Endothelial cell of umbilical vein (primary cell): ENCODE data around the gene MAML2. TPM values are rescaled to one million over a fixed set of nuclear protein-coding genes. Genes with fewer than 3 reads are reported as not detected.

Experiments used
- BruUV-seq: library from RNA; stranded (reverse); fragments of 400-500 nt; replicated peaks from 2 replicates; lab custom pipeline; 2021; lab: Mats Ljungman, UMichigan
- CTCF ChIA-PET: fragments of 300-600, 350-600 bp; sonication (Branson Sonifier 250); formaldehyde crosslinking; loops from one replicate; lab custom pipeline; 2021; ENCODE audit warnings: antibody characterized with exemption, inconsistent platforms; lab: Charles Lee
- POLR2A ChIA-PET: fragments of 300-600, 350-600 bp; sonication (Branson Sonifier 250); formaldehyde crosslinking; loops from one replicate; lab custom pipeline; 2021; ENCODE audit warnings: antibody characterized with exemption, inconsistent platforms; lab: Charles Lee
- DNase-seq: peaks from one replicate; pipeline ENCODE4 v3.0.0-alpha.2; 2011; ENCODE audit warnings: low read depth, low spot score
- FAIRE-seq: peaks from 2 replicates; lab custom pipeline; 2011; peaks lifted over from hg19 to GRCh38; lab: Jason Lieb, UNC
- H2AFZ ChIP-seq: 2 replicates; pipeline ENCODE4 v1.6.0; 2012; ENCODE audit warnings: low read depth, low read length, control low read depth, inconsistent platforms
- H3K27ac ChIP-seq: 2 replicates; pipeline ENCODE4 v1.5.1; 2011; ENCODE audit warnings: low read depth, mild to moderate bottlenecking, control low read depth, low read length, moderate library complexity; ENCODE audit not compliant: insufficient read depth
- H3K27me3 ChIP-seq, 2 experiments: 2 replicates each; pipeline versions ENCODE4 v1.6.0 to v1.6.1; 2011; ENCODE audit warnings: low read length in 2 of 2, mixed read lengths in 1 of 2; ENCODE audit not compliant: control insufficient read depth in 2 of 2, insufficient read depth in 2 of 2
- H3K36me3 ChIP-seq, 2 experiments: 2 replicates in 1 of 2; 3 replicates in 1 of 2; pipeline ENCODE4 v1.5.1; 2011; ENCODE audit warnings: low read length in 2 of 2, mild to moderate bottlenecking in 1 of 2, moderate library complexity in 1 of 2; ENCODE audit not compliant: control insufficient read depth in 2 of 2, insufficient read depth in 2 of 2; ENCODE audit errors: extremely low read depth in 1 of 2
- H3K4me1 ChIP-seq: 3 replicates; pipeline ENCODE4 v1.5.1; 2011; ENCODE audit warnings: mild to moderate bottlenecking, low read length; ENCODE audit not compliant: control insufficient read depth, insufficient read depth; ENCODE audit errors: extremely low read depth
- H3K4me2 ChIP-seq: 2 replicates; pipeline ENCODE4 v1.6.1; 2011; ENCODE audit warnings: low read length, control low read depth, mixed read lengths; ENCODE audit not compliant: insufficient read depth
- H3K4me3 ChIP-seq, 3 experiments: fragments of 200-600 bp in 1 of 3; sonication (generic), shearing (Covaris generic) in 1 of 3; replicated peaks in 1 of 3; 2 replicates each; pipeline ENCODE4 v1.5.1; 2011 to 2016; ENCODE audit warnings: control low read depth in 3 of 3, low read length in 3 of 3, mild to moderate bottlenecking in 2 of 3, inconsistent platforms in 1 of 3, low read depth in 1 of 3, moderate library complexity in 1 of 3; ENCODE audit not compliant: insufficient read depth in 1 of 3
- H3K79me2 ChIP-seq: 2 replicates; pipeline ENCODE4 v1.6.0; 2012; ENCODE audit warnings: low read length, inconsistent platforms; ENCODE audit not compliant: control insufficient read depth, insufficient read depth
- H3K9ac ChIP-seq: replicated peaks from 2 replicates; pipeline ENCODE3; 2011; ENCODE audit warnings: low read length, control low read depth; ENCODE audit not compliant: insufficient read depth; ENCODE audit errors: extremely low read depth
- H3K9me1 ChIP-seq: replicated peaks from 3 replicates; pipeline ENCODE4 v1.6.0; 2011; ENCODE audit warnings: mild to moderate bottlenecking, low read length; ENCODE audit not compliant: control insufficient read depth, insufficient read depth; ENCODE audit errors: extremely low read depth
- H3K9me3 ChIP-seq: replicated peaks from 2 replicates; pipeline ENCODE4 v1.5.1; 2012; ENCODE audit warnings: low read length, inconsistent platforms; ENCODE audit not compliant: control insufficient read depth, insufficient read depth
- H4K20me1 ChIP-seq: replicated peaks from 2 replicates; pipeline ENCODE3; 2011; ENCODE audit warnings: mild to moderate bottlenecking, low read length; ENCODE audit not compliant: control insufficient read depth, insufficient read depth; ENCODE audit errors: extremely low read depth
- EZH2 ChIP-seq: IDR thresholded peaks from 2 replicates; pipeline ENCODE4 v1.6.1; 2012; ENCODE audit warnings: borderline replicate concordance, low read depth, mild to moderate bottlenecking, moderate library complexity, low read length, inconsistent platforms; ENCODE audit not compliant: severe bottlenecking
- FOS ChIP-seq: IDR thresholded peaks from 2 replicates; pipeline ENCODE4 v1.6.1; 2011; ENCODE audit warnings: mild to moderate bottlenecking, low read length, moderate library complexity, borderline replicate concordance; ENCODE audit not compliant: insufficient read depth
- GATA2 ChIP-seq: IDR thresholded peaks from 2 replicates; pipeline ENCODE4 v1.7.0; 2011; ENCODE audit warnings: low read depth, mild to moderate bottlenecking, moderate library complexity, mixed read lengths, low read length; ENCODE audit not compliant: insufficient read length, insufficient read depth
- MYC ChIP-seq: IDR thresholded peaks from one replicate; pipeline ENCODE4 v1.6.1; 2011; ENCODE audit warnings: mild to moderate bottlenecking, low read depth, low read length
- POLR2A ChIP-seq: IDR thresholded peaks from 2 replicates; pipeline ENCODE4 v1.6.1; 2012; ENCODE audit warnings: low read depth, mild to moderate bottlenecking, control low read depth, low read length
- POLR2AphosphoS5 ChIP-seq: IDR thresholded peaks from 2 replicates; pipeline ENCODE4 v1.6.1; 2012; ENCODE audit warnings: low read depth, mild to moderate bottlenecking, control low read depth, low read length, moderate library complexity; ENCODE audit not compliant: insufficient read depth
- dilution Hi-C: fragments of 300-500 bp; cut with MboI; formaldehyde crosslinking; loops from one replicate; pipeline ENCODE4 v1.15.0; 2019; ENCODE audit warnings: low sequenced_read_pairs; ENCODE audit not compliant: extremely low pct_ligation_motif_present
- intact Hi-C: fragments of 100-400 bp; cut with micrococcal nuclease; formaldehyde crosslinking; loops from one replicate; pipeline ENCODE4 v1.10.0; 2022
- polyA plus RNA-seq, 4 experiments: library from polyadenylated mRNA; depleted of rRNA in 3 of 4; stranded (reverse) in 3 of 4; unstranded in 1 of 4; fragments of >200 nt; gene quantifications; 2 replicates each; pipeline versions ENCODE4 v1.2.1 to v1.2.3, GENCODE V29; 2011 to 2012; ENCODE audit warnings: missing spikeins in 1 of 4
- total RNA-seq: library from RNA; stranded (reverse); gene quantifications from 2 replicates; pipeline ENCODE4 v1.2.3, GENCODE V29; 2021
- TF ChIP-seq, protein P1 (sequence below), 2 donors: IDR thresholded peaks; 1 replicate in 1 of 2; 2 replicates in 1 of 2; pipeline ENCODE4 v1.5.1; 2011; ENCODE audit warnings: low read length in 2 of 2, mild to moderate bottlenecking in 2 of 2, moderate library complexity in 2 of 2, control low read depth in 1 of 2, inconsistent platforms in 1 of 2, low read depth in 1 of 2; ENCODE audit not compliant: insufficient read depth in 1 of 2; ENCODE audit errors: extremely low read depth in 1 of 2
- TF ChIP-seq, protein P2 (sequence below): IDR thresholded peaks from 2 replicates; pipeline ENCODE4 v1.6.1; 2011; ENCODE audit not compliant: insufficient read depth, insufficient read length

The MAML2 gene
- total and polyA plus RNA-seq, 2 donors (not counting 3 experiments of a cell fraction or from before 2014, with no cell fraction given): 12.4 to 16.8 TPM

DNA sequence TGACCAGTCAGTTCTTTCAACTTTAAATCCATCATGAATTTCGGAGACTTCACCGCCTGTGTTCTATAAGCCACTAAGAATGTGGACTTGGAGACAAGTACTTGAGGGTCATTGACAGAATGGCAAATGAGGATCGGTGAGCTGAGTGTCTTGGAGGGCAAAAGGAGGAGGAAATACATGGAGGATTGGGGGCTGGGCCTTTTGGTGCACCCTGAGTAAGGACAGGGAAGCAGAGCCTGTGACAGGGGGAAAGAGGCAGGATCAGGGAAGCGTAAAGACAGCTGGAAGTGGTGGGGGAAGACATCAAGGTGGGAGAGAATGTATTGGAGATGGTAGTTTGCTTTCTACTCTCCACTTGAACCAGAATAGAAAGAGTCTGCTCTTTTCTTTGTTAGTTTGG, 348.7 kb downstream of the MAML2 start:
- Histone ChIP-seq H3K79me2 (no peaks in the 10 kb centered on the region), H3K27me3 (no peaks in the 10 kb centered on the region), H3K27ac (no peak overlapping the region), H4K20me1 (no peaks in the 10 kb centered on the region), H2AFZ (no peak overlapping the region), H3K36me3 (no peaks in the 10 kb centered on the region), H3K9ac (no peak overlapping the region), H3K4me1 (no peaks in the 10 kb centered on the region), H3K4me2 (no peak overlapping the region), H3K9me1 (no peaks in the 10 kb centered on the region), H3K9me3 (no peaks in the 10 kb centered on the region), H3K4me3 (no peak overlapping the region)
- POLR2A ChIA-PET: no interaction called here
- no TSS peak for BruUV-seq
- CTCF ChIA-PET: interaction anchor here (0.7 to 2.2 kb wide), 4 partner anchors 16 to 349 kb away, joined by 3 to 6 read pairs (median 3); partner anchors contain the start of gene MAML2
- FAIRE-seq (no peak), DNase-seq (no peak)
- TF ChIP-seq, protein P1, sequence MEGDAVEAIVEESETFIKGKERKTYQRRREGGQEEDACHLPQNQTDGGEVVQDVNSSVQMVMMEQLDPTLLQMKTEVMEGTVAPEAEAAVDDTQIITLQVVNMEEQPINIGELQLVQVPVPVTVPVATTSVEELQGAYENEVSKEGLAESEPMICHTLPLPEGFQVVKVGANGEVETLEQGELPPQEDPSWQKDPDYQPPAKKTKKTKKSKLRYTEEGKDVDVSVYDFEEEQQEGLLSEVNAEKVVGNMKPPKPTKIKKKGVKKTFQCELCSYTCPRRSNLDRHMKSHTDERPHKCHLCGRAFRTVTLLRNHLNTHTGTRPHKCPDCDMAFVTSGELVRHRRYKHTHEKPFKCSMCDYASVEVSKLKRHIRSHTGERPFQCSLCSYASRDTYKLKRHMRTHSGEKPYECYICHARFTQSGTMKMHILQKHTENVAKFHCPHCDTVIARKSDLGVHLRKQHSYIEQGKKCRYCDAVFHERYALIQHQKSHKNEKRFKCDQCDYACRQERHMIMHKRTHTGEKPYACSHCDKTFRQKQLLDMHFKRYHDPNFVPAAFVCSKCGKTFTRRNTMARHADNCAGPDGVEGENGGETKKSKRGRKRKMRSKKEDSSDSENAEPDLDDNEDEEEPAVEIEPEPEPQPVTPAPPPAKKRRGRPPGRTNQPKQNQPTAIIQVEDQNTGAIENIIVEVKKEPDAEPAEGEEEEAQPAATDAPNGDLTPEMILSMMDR (IDR thresholded peaks at IDR 0.05; ENCODE audit: extremely low read depth in 1 of 2, insufficient read depth in 1 of 2, low read depth in 1 of 2, low read length in 2 of 2): no peak
- TF ChIP-seq, protein P2, sequence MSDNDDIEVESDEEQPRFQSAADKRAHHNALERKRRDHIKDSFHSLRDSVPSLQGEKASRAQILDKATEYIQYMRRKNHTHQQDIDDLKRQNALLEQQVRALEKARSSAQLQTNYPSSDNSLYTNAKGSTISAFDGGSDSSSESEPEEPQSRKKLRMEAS: no peak
- TF ChIP-seq EZH2 (no peak), MYC (no peak), POLR2A (no peak), POLR2AphosphoS5 (no peak), FOS (no peak), GATA2 (no peak)
- intact Hi-C loops (no loop called here), dilution Hi-C loops (no loop called here)
